GM23338 (cell line): Measurements from ENCODE around the gene UQCC5. TPM values are rescaled to one million over a fixed set of nuclear protein-coding genes. Genes with fewer than 3 reads are reported as not detected.

ENCODE experiments used
- ATAC-seq: fragments of 200-7000 bp; cut with Tn5 transposase; 3 replicates; pipeline ENCODE4 v1.9.1; 2020
- DNase-seq: peaks from one replicate; pipeline ENCODE4 v3.0.0-alpha.2; 2015; ENCODE audit warnings: low spot score
- H2AFZ ChIP-seq: fragments of 200-600 bp; sonication (generic); 2 replicates; pipeline ENCODE4 v1.8.0; 2016; ENCODE audit warnings: antibody characterized with exemption, mild to moderate bottlenecking, moderate library complexity
- H3F3A ChIP-seq: fragments of 200-600 bp; sonication (generic); replicated peaks from 2 replicates; pipeline ENCODE4 v1.8.0; 2017; ENCODE audit warnings: antibody characterized with exemption, mixed run types, low read depth
- H3K27ac ChIP-seq: fragments of 200-600 bp; sonication (generic); 2 replicates; pipeline ENCODE4 v1.6.1; 2016; ENCODE audit warnings: low read depth
- H3K27me3 ChIP-seq: fragments of 200-600 bp; sonication (generic); 2 replicates; pipeline ENCODE4 v1.8.0; 2016; ENCODE audit warnings: mild to moderate bottlenecking, mixed run types, moderate library complexity; ENCODE audit not compliant: insufficient read depth
- H3K36me3 ChIP-seq: fragments of 200-600 bp; sonication (generic); 2 replicates; pipeline ENCODE4 v1.8.0; 2016; ENCODE audit warnings: mild to moderate bottlenecking; ENCODE audit not compliant: insufficient read depth
- H3K4me1 ChIP-seq: fragments of 200-600 bp; sonication (generic); 2 replicates; pipeline ENCODE4 v1.8.0; 2016; ENCODE audit warnings: mild to moderate bottlenecking, moderate library complexity; ENCODE audit not compliant: insufficient read depth
- H3K4me2 ChIP-seq: fragments of 200-600 bp; sonication (generic); 2 replicates; pipeline ENCODE4 v1.7.1; 2017; ENCODE audit warnings: mixed run types
- H3K4me3 ChIP-seq: fragments of 200-600 bp; sonication (generic); 2 replicates; pipeline ENCODE4 v1.6.1; 2016; ENCODE audit warnings: mixed run types
- H3K79me2 ChIP-seq: fragments of 200-600 bp; sonication (generic); replicated peaks from 2 replicates; pipeline ENCODE4 v1.8.0; 2017; ENCODE audit warnings: mild to moderate bottlenecking; ENCODE audit not compliant: insufficient read depth
- H3K9me2 ChIP-seq: fragments of 200-600 bp; sonication (generic); 2 replicates; pipeline ENCODE4 v1.8.0; 2017; ENCODE audit not compliant: insufficient read depth
- H4K20me1 ChIP-seq: fragments of 200-600 bp; sonication (generic); replicated peaks from 2 replicates; pipeline ENCODE4 v1.8.0; 2017; ENCODE audit warnings: mild to moderate bottlenecking; ENCODE audit not compliant: insufficient read depth
- H3K27ac Mint-ChIP-seq: 2 replicates; pipeline ENCODE4 v1.8.0; 2020; ENCODE audit warnings: inconsistent platforms, mild to moderate bottlenecking, moderate library complexity, mixed read lengths
- H3K27me3 Mint-ChIP-seq: 3 replicates; pipeline ENCODE4 v1.8.0; 2022; ENCODE audit warnings: low read depth, mild to moderate bottlenecking, moderate library complexity, mixed read lengths, inconsistent platforms; ENCODE audit not compliant: insufficient read depth, poor library complexity
- H3K36me3 Mint-ChIP-seq: 3 replicates; pipeline ENCODE4 v1.8.0; 2021; ENCODE audit warnings: low read depth, mild to moderate bottlenecking, inconsistent platforms, moderate library complexity, mixed read lengths
- H3K4me1 Mint-ChIP-seq: 3 replicates; pipeline ENCODE4 v1.8.0; 2020; ENCODE audit warnings: mild to moderate bottlenecking, inconsistent platforms, mixed read lengths
- H3K4me3 Mint-ChIP-seq: 3 replicates; pipeline ENCODE4 v1.8.0; 2021; ENCODE audit warnings: moderate library complexity, mild to moderate bottlenecking, inconsistent platforms, mixed read lengths
- H3K9me3 Mint-ChIP-seq: 3 replicates; pipeline ENCODE4 v1.8.0; 2020; ENCODE audit warnings: moderate library complexity, mild to moderate bottlenecking, inconsistent platforms, mixed read lengths
- CREB1 ChIP-seq: fragments of 250-450 bp; sonication (Bioruptor Pico); IDR thresholded peaks from 2 replicates; pipeline ENCODE4 v1.5.0; 2020; ENCODE audit warnings: low read depth, mild to moderate bottlenecking, moderate library complexity
- EZH2 ChIP-seq: fragments of 200-600 bp; sonication (generic); IDR thresholded peaks from one replicate; pipeline ENCODE4 v1.8.0; 2017; ENCODE audit warnings: antibody characterized with exemption, mild to moderate bottlenecking, low read depth; ENCODE audit not compliant: unreplicated experiment
- EZH2phosphoT487 ChIP-seq: fragments of 200-600 bp; sonication (generic); IDR thresholded peaks from one replicate; pipeline ENCODE4 v1.8.1; 2018; ENCODE audit warnings: antibody characterized with exemption; ENCODE audit not compliant: unreplicated experiment
- JUNB ChIP-seq: IDR thresholded peaks from one replicate; pipeline ENCODE4 v1.6.1; 2016; ENCODE audit warnings: antibody characterized with exemption; ENCODE audit not compliant: unreplicated experiment
- NANOG ChIP-seq: IDR thresholded peaks from 2 replicates; pipeline ENCODE4 v1.6.1; 2016; ENCODE audit warnings: antibody characterized with exemption, borderline replicate concordance
- POLR2AphosphoS5 ChIP-seq: IDR thresholded peaks from 2 replicates; pipeline ENCODE4 v1.6.1; 2016; ENCODE audit warnings: antibody characterized with exemption, low read depth
- REST ChIP-seq: IDR thresholded peaks from one replicate; pipeline ENCODE4 v1.6.1; 2018; ENCODE audit warnings: antibody characterized with exemption; ENCODE audit not compliant: unreplicated experiment
- STAT1 ChIP-seq: IDR thresholded peaks from one replicate; pipeline ENCODE4 v1.6.1; 2016; ENCODE audit warnings: antibody characterized with exemption; ENCODE audit not compliant: unreplicated experiment
- ZNF114 ChIP-seq: fragments of 250-450 bp; sonication (Bioruptor Pico); IDR thresholded peaks from 2 replicates; pipeline ENCODE4 v1.5.0; 2020; ENCODE audit warnings: mild to moderate bottlenecking, moderate library complexity
- polyA plus RNA-seq: library from polyadenylated mRNA; unstranded; fragments of >200 nt; fragmentation: Nextera tagmentation; extraction: Ambion mirVana; gene quantifications from 2 replicates; pipeline ENCODE4 v1.2.1, GENCODE V29; 2016
- total RNA-seq: library from RNA; depleted of rRNA; stranded (reverse); fragments of >200 nt; shearing (Covaris generic); gene quantifications from 2 replicates; pipeline ENCODE4 v1.2.3, GENCODE V29; 2014
- TF ChIP-seq, protein P1 (sequence below), 2 experiments: fragments of 200-600 bp in 1 of 2; sonication (generic) in 1 of 2; conservative IDR thresholded peaks; 2 replicates each; pipeline versions ENCODE4 v1.5.1 to v1.6.1; 2016 to 2017; ENCODE audit warnings: antibody characterized with exemption in 2 of 2, low read depth in 2 of 2, mild to moderate bottlenecking in 2 of 2, moderate library complexity in 1 of 2
- TF ChIP-seq, protein P2 (sequence below): IDR thresholded peaks from 2 replicates; pipeline ENCODE4 v1.6.1; 2016; ENCODE audit warnings: antibody characterized with exemption

UQCC5 gene
- total and polyA plus RNA-seq, 2 experiments from 2014 or later, result 2.6 to 156 TPM

DNA sequence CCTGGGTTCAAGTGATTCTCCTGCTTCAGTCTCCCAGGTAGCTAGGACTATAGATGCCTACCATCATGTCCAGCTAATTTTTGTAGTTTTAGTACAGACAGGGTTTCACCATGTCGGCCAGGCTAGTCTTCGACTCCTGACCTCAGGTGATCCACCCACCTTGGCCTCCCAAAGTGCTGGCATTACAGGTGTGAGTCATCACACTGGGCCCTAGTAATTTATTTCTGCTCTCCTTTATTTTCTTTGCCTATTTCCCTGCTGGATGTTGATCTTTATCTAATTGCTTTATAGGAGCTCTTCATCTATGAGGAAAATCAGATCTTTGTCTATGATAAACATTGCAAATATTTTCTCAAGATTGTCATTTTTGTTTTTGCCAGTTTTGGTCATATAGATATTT lies 31.7 kb downstream of the UQCC5 start:
- peaks cover 12% of the 10 kb centered on the region for H3K36me3 ChIP-seq
- no peaks in the 10 kb centered on the region for H3K27me3 ChIP-seq
- H3K4me2 ChIP-seq, result no peak overlapping the region
- no peaks in the 10 kb centered on the region for H3K4me1 ChIP-seq
- H3K27ac ChIP-seq, result no peak overlapping the region
- H3K4me3 ChIP-seq, result no peak overlapping the region
- Mint-ChIP-seq H3K27me3 (peaks cover 3% of the 10 kb centered on the region), H3K4me1 (no peaks in the 10 kb centered on the region), H3K9me3 (no peaks in the 10 kb centered on the region; the same call in 2 of the 3 replicates), H3K36me3 (peaks cover 3% of the 10 kb centered on the region; the same call in 2 of the 3 replicates), H3K4me3 (no peak overlapping the region), H3K27ac (no peak overlapping the region)
- no peaks in the 10 kb centered on the region for H3K9me2 ChIP-seq
- no peaks in the 10 kb centered on the region for H3F3A ChIP-seq
- H3K79me2 ChIP-seq, result no peaks in the 10 kb centered on the region
- TF ChIP-seq, protein P1, sequence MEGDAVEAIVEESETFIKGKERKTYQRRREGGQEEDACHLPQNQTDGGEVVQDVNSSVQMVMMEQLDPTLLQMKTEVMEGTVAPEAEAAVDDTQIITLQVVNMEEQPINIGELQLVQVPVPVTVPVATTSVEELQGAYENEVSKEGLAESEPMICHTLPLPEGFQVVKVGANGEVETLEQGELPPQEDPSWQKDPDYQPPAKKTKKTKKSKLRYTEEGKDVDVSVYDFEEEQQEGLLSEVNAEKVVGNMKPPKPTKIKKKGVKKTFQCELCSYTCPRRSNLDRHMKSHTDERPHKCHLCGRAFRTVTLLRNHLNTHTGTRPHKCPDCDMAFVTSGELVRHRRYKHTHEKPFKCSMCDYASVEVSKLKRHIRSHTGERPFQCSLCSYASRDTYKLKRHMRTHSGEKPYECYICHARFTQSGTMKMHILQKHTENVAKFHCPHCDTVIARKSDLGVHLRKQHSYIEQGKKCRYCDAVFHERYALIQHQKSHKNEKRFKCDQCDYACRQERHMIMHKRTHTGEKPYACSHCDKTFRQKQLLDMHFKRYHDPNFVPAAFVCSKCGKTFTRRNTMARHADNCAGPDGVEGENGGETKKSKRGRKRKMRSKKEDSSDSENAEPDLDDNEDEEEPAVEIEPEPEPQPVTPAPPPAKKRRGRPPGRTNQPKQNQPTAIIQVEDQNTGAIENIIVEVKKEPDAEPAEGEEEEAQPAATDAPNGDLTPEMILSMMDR (conservative IDR thresholded peaks at IDR 0.05; ENCODE audit: low read depth in 2 of 2), result no peak
- TF ChIP-seq REST, result no peak
- TF ChIP-seq POLR2AphosphoS5, result no peak
- no peak for TF ChIP-seq EZH2
- no peak for TF ChIP-seq CREB1 (CRISPR knock-in tag)
- no peak for TF ChIP-seq EZH2phosphoT487
- ATAC-seq (no peak), DNase-seq (no peak)
- H4K20me1 ChIP-seq, result no peaks in the 10 kb centered on the region
- H2AFZ ChIP-seq, result no peak overlapping the region

DNA sequence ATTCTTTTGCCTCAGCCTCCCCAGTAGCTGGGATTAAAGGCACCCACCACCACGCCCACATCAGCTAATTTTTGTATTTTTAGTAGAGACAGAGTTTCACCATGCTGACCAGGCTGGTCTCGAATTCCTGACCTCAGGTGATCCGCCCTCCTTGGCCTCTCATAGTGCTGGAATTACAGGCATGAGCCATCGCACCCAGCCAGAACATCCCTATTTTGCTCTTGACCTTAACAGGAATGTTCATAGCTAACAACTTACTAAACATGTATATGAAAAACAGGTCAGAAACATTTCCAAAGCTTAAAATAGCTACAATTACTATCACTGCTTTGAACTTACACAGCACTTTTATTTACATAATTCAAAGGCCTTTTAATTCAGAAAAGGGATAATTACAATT lies 33.7 kb downstream of the UQCC5 start:
- Mint-ChIP-seq H3K9me3 (no peaks in the 10 kb centered on the region; the same call in 2 of the 3 replicates), H3K27me3 (peaks cover 6% of the 10 kb centered on the region), H3K4me3 (no peak overlapping the region), H3K36me3 (peaks cover 2% of the 10 kb centered on the region; the same call in 1 of the 3 replicates), H3K4me1 (no peaks in the 10 kb centered on the region), H3K27ac (no peak overlapping the region)
- H3K27ac ChIP-seq, result no peak overlapping the region; the same call in 1 of the 2 replicates
- no peaks in the 10 kb centered on the region for H3K9me2 ChIP-seq
- no peaks in the 10 kb centered on the region for H3K4me1 ChIP-seq
- no peak overlapping the region for H3K4me3 ChIP-seq
- DNase-seq, result no peak
- ATAC-seq, result no peak
- H3F3A ChIP-seq, result no peaks in the 10 kb centered on the region
- no peak overlapping the region for H3K4me2 ChIP-seq
- no peaks in the 10 kb centered on the region for H3K27me3 ChIP-seq
- H2AFZ ChIP-seq, result no peak overlapping the region
- no peaks in the 10 kb centered on the region for H3K79me2 ChIP-seq
- no peaks in the 10 kb centered on the region for H4K20me1 ChIP-seq
- no peaks in the 10 kb centered on the region for H3K36me3 ChIP-seq
- TF ChIP-seq POLR2AphosphoS5 (no peak), CREB1 (CRISPR knock-in tag) (no peak), STAT1 (no peak), EZH2 (no peak), EZH2phosphoT487 (no peak), NANOG (no peak), JUNB (no peak), ZNF114 (CRISPR knock-in tag) (no peak)
- TF ChIP-seq, protein P2, sequence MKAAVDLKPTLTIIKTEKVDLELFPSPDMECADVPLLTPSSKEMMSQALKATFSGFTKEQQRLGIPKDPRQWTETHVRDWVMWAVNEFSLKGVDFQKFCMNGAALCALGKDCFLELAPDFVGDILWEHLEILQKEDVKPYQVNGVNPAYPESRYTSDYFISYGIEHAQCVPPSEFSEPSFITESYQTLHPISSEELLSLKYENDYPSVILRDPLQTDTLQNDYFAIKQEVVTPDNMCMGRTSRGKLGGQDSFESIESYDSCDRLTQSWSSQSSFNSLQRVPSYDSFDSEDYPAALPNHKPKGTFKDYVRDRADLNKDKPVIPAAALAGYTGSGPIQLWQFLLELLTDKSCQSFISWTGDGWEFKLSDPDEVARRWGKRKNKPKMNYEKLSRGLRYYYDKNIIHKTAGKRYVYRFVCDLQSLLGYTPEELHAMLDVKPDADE, result no peak
- TF ChIP-seq, protein P1 (conservative IDR thresholded peaks at IDR 0.05; ENCODE audit: low read depth in 2 of 2), result no peak
